Naive thymus-derived CD4-positive, alpha-beta T cell (primary cell): ENCODE results near the gene SGMS2. TPM values are rescaled to one million over a fixed set of nuclear protein-coding genes. Genes with fewer than 3 reads are reported as not detected.
"Not testable (repeated sequence)": the region's sequence is repeated elsewhere in the genome, so short reads cannot be mapped to it uniquely, and the experiment has no call there.

Experiments used
- ATAC-seq: fragments of 150-1000 bp; cut with Tn5 transposase; 2 replicates; pipeline ENCODE4 v1.10.0; 2021; ENCODE audit warnings: mild to moderate bottlenecking, moderate library complexity
- CTCF ChIA-PET: fragments of 350-600 bp; sonication (Branson Sonifier 250); formaldehyde crosslinking; loops from one replicate; lab custom pipeline; 2021; ENCODE audit warnings: antibody characterized with exemption; lab: Charles Lee
- POLR2A ChIA-PET: fragments of 350-600 bp; sonication (Branson Sonifier 250); formaldehyde crosslinking; loops from one replicate; lab custom pipeline; 2021; ENCODE audit warnings: antibody characterized with exemption, inconsistent platforms; lab: Charles Lee
- DNase-seq, 9 donors: peaks; one replicate each; pipeline versions ENCODE4 v3.0.0 to v3.0.0-alpha.2; 2020 to 2022; ENCODE audit warnings: mixed read lengths in 1 of 9
- H3K27ac ChIP-seq: one replicate; pipeline ENCODE4 v1.7.0; 2013; ENCODE audit warnings: mild to moderate bottlenecking, low read depth, low read length, moderate library complexity
- H3K27me3 ChIP-seq, 2 donors: one replicate each; pipeline ENCODE4 v1.7.0; 2013; ENCODE audit warnings: low read length in 2 of 2, mild to moderate bottlenecking in 2 of 2, moderate library complexity in 2 of 2; ENCODE audit not compliant: control insufficient read depth in 2 of 2, insufficient read depth in 2 of 2
- H3K36me3 ChIP-seq, 3 experiments: 1 replicate in 2 of 3; 2 replicates in 1 of 3; pipeline ENCODE4 v1.7.0; 2013; ENCODE audit warnings: low read length in 3 of 3, mild to moderate bottlenecking in 3 of 3, moderate library complexity in 1 of 3; ENCODE audit not compliant: insufficient read depth in 3 of 3, control insufficient read depth in 2 of 3
- H3K4me1 ChIP-seq, 2 donors: one replicate each; pipeline ENCODE4 v1.7.0; 2013; ENCODE audit warnings: low read length in 2 of 2, mild to moderate bottlenecking in 2 of 2, moderate library complexity in 1 of 2; ENCODE audit not compliant: control insufficient read depth in 2 of 2, insufficient read depth in 2 of 2
- H3K4me3 ChIP-seq: 2 replicates; pipeline ENCODE4 v1.7.0; 2013; ENCODE audit warnings: mild to moderate bottlenecking, low read length
- H3K9me3 ChIP-seq, 3 experiments: 1 replicate in 2 of 3; 2 replicates in 1 of 3; pipeline ENCODE4 v1.7.0; 2013; ENCODE audit warnings: low read length in 3 of 3; ENCODE audit not compliant: control insufficient read depth in 2 of 3
- H3K27ac Mint-ChIP-seq, 9 donors: one replicate each; pipeline ENCODE4 v1.8.0; 2020 to 2022; ENCODE audit warnings: mixed read lengths in 9 of 9, mild to moderate bottlenecking in 8 of 9, moderate library complexity in 5 of 9, inconsistent platforms in 2 of 9
- H3K27me3 Mint-ChIP-seq, 5 donors: one replicate each; pipeline ENCODE4 v1.8.0; 2021 to 2022; ENCODE audit warnings: mixed read lengths in 5 of 5, mild to moderate bottlenecking in 1 of 5
- H3K36me3 Mint-ChIP-seq, 5 donors: one replicate each; pipeline ENCODE4 v1.8.0; 2020 to 2022; ENCODE audit warnings: mixed read lengths in 5 of 5, mild to moderate bottlenecking in 3 of 5, inconsistent platforms in 1 of 5
- H3K4me1 Mint-ChIP-seq, 7 donors: one replicate each; pipeline ENCODE4 v1.8.0; 2020 to 2022; ENCODE audit warnings: mixed read lengths in 7 of 7, mild to moderate bottlenecking in 3 of 7, inconsistent platforms in 1 of 7
- H3K4me3 Mint-ChIP-seq, 10 donors: one replicate each; pipeline ENCODE4 v1.8.0; 2020 to 2022; ENCODE audit warnings: mild to moderate bottlenecking in 10 of 10, mixed read lengths in 10 of 10, moderate library complexity in 6 of 10, inconsistent platforms in 2 of 10
- H3K9me3 Mint-ChIP-seq, 11 donors: one replicate each; pipeline ENCODE4 v1.8.0; 2020 to 2022; ENCODE audit warnings: mixed read lengths in 11 of 11, mild to moderate bottlenecking in 4 of 11, inconsistent platforms in 1 of 11, moderate library complexity in 1 of 11
- intact Hi-C, 2 donors: fragments of 100-400 bp; cut with micrococcal nuclease; formaldehyde crosslinking; loops; one replicate each; pipeline ENCODE4 v1.15.1; 2023
- polyA plus RNA-seq, 2 donors: library from polyadenylated mRNA; unstranded; fragments of 300-500 nt; fragmentation: Illumina TruSeq; gene quantifications; one replicate each; pipeline ENCODE4 v1.2.3, GENCODE V29; 2021
- total RNA-seq, 6 experiments: library from RNA in 5 of 6; stranded (reverse) in 5 of 6; gene quantifications; 1 replicate in 5 of 6; 2 replicates in 1 of 6; pipeline ENCODE4 v1.2.3 and lab custom pipeline; 2021 to 2026

Gene SGMS2
- total and polyA plus RNA-seq, 7 experiments from 2014 or later = 0.24 to 3.5 (median 0.36) TPM; not detected in 4

GRCh38 chr4:107922486-107923473 lies 98.0 kb downstream of the SGMS2 start:
- Mint-ChIP-seq H3K27ac (no peak overlapping the region), H3K9me3 (peaks cover 0 to 22% (median 10%) of the 10 kb centered on the region in 11 donors), H3K4me1 (no peaks in the 10 kb centered on the region), H3K36me3 (peaks cover 0 to 7% (median 5%) of the 10 kb centered on the region in 5 donors), H3K27me3 (peaks cover 6 to 36% (median 17%) of the 10 kb centered on the region in 5 donors), H3K4me3 (no peak overlapping the region)
- H3K27ac ChIP-seq = no peak overlapping the region
- H3K4me3 ChIP-seq = no peak overlapping the region
- CTCF ChIA-PET = no interaction called here
- DNase-seq = no peak
- no peaks in the 10 kb centered on the region for H3K9me3 ChIP-seq
- no peaks in the 10 kb centered on the region for H3K27me3 ChIP-seq
- H3K36me3 ChIP-seq = no peaks in the 10 kb centered on the region
- H3K4me1 ChIP-seq = no peaks in the 10 kb centered on the region
- POLR2A ChIA-PET = no interaction called here
- intact Hi-C loops = no loop called here
- no peak for ATAC-seq

GRCh38 chr4:107925713-107926112 lies 101.0 kb downstream of the SGMS2 start:
- H3K36me3 Mint-ChIP-seq, H3K4me3 Mint-ChIP-seq, H3K9me3 ChIP-seq, intact Hi-C loops, H3K4me1 ChIP-seq, DNase-seq, H3K4me3 ChIP-seq, H3K9me3 Mint-ChIP-seq, ATAC-seq, H3K27ac ChIP-seq, CTCF ChIA-PET, H3K4me1 Mint-ChIP-seq, H3K27ac Mint-ChIP-seq, H3K27me3 ChIP-seq, H3K36me3 ChIP-seq: not testable (repeated sequence)
- peaks cover 0 to 28% (median 9%) of the 10 kb centered on the region in 5 donors for H3K27me3 Mint-ChIP-seq
- POLR2A ChIA-PET = interaction anchor here (0.6 kb wide), 1 partner anchor 13 kb away, joined by 3 read pairs; no protein-coding TSS in a partner anchor

GRCh38 chr4:107926875-107927274 lies 102.1 kb downstream of the SGMS2 start:
- H3K36me3 Mint-ChIP-seq, H3K27me3 ChIP-seq, H3K4me3 Mint-ChIP-seq, H3K36me3 ChIP-seq, H3K9me3 Mint-ChIP-seq, H3K9me3 ChIP-seq, H3K27ac Mint-ChIP-seq, DNase-seq, H3K4me1 ChIP-seq, H3K27ac ChIP-seq, CTCF ChIA-PET, H3K4me3 ChIP-seq, POLR2A ChIA-PET, intact Hi-C loops, ATAC-seq: not testable (repeated sequence)
- Mint-ChIP-seq H3K27me3 (peaks cover 0 to 25% (median 4%) of the 10 kb centered on the region in 5 donors), H3K4me1 (peaks cover 0 to 13% (median 7%) of the 10 kb centered on the region in 7 donors)

GRCh38 chr4:107930821-107931774 lies 106.4 kb downstream of the SGMS2 start, which contains the start of gene CYP2U1:
TSS of gene CYP2U1 (plus strand) at chr4:107931549. CDS start at chr4:107931644, 95 bp downstream.
- Mint-ChIP-seq H3K4me1 (peaks cover 21 to 50% (median 35%) of the 10 kb centered on the region in 7 donors), H3K27ac (peak within 1 kb of the TSS; percentile 65 to 98 (median 88)), H3K36me3 (peaks cover 0 to 7% (median 6%) of the 10 kb centered on the region in 5 donors), H3K27me3 (peaks cover 0 to 17% (median 0%) of the 10 kb centered on the region in 5 donors), H3K9me3 (no peaks in the 10 kb centered on the region), H3K4me3 (peak within 1 kb of the TSS; percentile 90 to 98 (median 92))
- DNase-seq = peak; percentile 74 to 84 (median 81)
- POLR2A ChIA-PET = interaction anchor here (0.8 to 1.3 kb wide), 6 partner anchors 13 to 211 kb away, joined by 3 to 5 read pairs (median 3); partner anchors contain the start of gene PAPSS1
- peak within 1 kb of the TSS; percentile 71 for H3K27ac ChIP-seq
- CTCF ChIA-PET = interaction anchor here (0.6 to 0.7 kb wide), 2 partner anchors 641 to 1051 kb away, joined by 3 read pairs; no protein-coding TSS in a partner anchor
- intact Hi-C loops = loop anchor here (1.0 to 5.0 kb wide), 7 partner anchors 58 to 1884 kb away; partner anchors contain the start of genes HADH (in 2 of the 2), OSTC (in 2 of the 2), PAPSS1 (in 2 of the 2) and AIMP1 (in 1 of the 2)
- H3K4me3 ChIP-seq = peak within 1 kb of the TSS; percentile 86
- no peaks in the 10 kb centered on the region for H3K36me3 ChIP-seq
- H3K4me1 ChIP-seq = peaks cover 8 to 12% of the 10 kb centered on the region in 2 donors
- ATAC-seq = peak; percentile 96
- H3K9me3 ChIP-seq = no peaks in the 10 kb centered on the region
- no peaks in the 10 kb centered on the region for H3K27me3 ChIP-seq

- DNase-seq = peak in 6 of 9 donors; percentile 15 to 36 (median 32)
- intact Hi-C loops = loop anchor here (1.0 to 5.0 kb wide), 7 partner anchors 57 to 1883 kb away; partner anchors contain the start of genes HADH (in 2 of the 2), OSTC (in 2 of the 2), PAPSS1 (in 2 of the 2) and AIMP1 (in 1 of the 2)
- Mint-ChIP-seq H3K9me3 (no peaks in the 10 kb centered on the region), H3K4me1 (peaks cover 22 to 52% (median 40%) of the 10 kb centered on the region in 7 donors), H3K4me3 (peak overlapping the region; percentile 85 to 92 (median 89)), H3K27me3 (peaks cover 0 to 17% (median 0%) of the 10 kb centered on the region in 5 donors), H3K36me3 (peaks cover 0 to 12% (median 8%) of the 10 kb centered on the region in 5 donors), H3K27ac (peak overlapping the region in 8 of 9 donors; percentile 42 to 75 (median 56))
- Histone ChIP-seq H3K9me3 (no peaks in the 10 kb centered on the region), H3K36me3 (no peaks in the 10 kb centered on the region), H3K27me3 (no peaks in the 10 kb centered on the region), H3K27ac (peak overlapping the region; percentile 71), H3K4me3 (peak overlapping the region; percentile 86), H3K4me1 (peaks cover 8 to 12% of the 10 kb centered on the region in 2 donors)
- POLR2A ChIA-PET = interaction anchor here (0.8 to 1.0 kb wide), 3 partner anchors 12 to 212 kb away, joined by 3 to 4 read pairs (median 3); partner anchors contain the start of gene PAPSS1
- CTCF ChIA-PET = interaction anchor here (0.7 kb wide), 1 partner anchor 640 kb away, joined by 3 read pairs; no protein-coding TSS in a partner anchor
- peak; percentile 6 for ATAC-seq
Measured at GRCh38 chr4:107931775-107932321, 107.1 kb downstream of the SGMS2 start.
